Measurements from ENCODE around the gene SIN3B.
"Not testable (repeated sequence)": the region's sequence is repeated elsewhere in the genome, so short reads cannot be mapped to it uniquely, and the experiment has no call there.

The SIN3B gene

DNA sequence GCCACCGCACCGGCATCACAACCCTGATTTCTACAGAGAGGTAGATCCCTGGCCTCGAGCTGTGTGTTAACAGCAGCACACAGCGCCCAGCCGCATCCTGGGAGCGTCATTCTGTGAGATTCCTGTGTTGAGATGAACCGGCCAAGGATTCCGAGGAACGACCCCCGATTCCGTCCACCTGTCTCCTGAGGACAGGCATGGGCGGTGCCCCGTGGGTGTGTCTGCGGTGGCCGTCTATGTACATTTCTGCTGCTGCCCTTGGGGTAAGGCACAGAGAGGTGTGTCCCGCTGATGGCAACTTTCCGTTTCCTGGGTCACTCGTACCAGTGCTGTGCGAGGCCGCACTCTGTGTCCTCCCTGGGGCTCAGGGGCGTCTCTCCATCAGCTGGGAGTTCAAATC lies 43.5 kb downstream of the SIN3B start:
- DNase-seq, result no peak

DNA sequence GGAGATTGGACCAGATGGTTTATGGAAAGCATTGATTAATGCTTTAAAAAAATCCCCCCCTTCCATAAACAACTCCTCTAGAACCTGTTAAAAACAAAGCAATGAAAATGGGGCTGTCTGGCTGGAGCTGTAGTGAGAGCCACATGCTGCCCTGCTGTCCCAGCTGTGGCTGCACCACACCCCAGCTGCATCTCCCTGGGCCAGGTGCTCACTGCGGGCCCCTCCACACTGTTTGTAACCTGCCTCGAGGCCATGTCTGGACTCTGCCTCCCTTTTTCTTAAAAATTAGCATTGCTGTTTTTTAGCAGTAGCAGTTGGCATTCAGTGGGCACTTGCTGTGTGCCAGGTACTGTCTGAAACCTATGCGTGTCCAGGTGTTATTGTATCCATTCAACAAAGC lies 44.4 kb downstream of the SIN3B start:
- no peak for DNase-seq

DNA sequence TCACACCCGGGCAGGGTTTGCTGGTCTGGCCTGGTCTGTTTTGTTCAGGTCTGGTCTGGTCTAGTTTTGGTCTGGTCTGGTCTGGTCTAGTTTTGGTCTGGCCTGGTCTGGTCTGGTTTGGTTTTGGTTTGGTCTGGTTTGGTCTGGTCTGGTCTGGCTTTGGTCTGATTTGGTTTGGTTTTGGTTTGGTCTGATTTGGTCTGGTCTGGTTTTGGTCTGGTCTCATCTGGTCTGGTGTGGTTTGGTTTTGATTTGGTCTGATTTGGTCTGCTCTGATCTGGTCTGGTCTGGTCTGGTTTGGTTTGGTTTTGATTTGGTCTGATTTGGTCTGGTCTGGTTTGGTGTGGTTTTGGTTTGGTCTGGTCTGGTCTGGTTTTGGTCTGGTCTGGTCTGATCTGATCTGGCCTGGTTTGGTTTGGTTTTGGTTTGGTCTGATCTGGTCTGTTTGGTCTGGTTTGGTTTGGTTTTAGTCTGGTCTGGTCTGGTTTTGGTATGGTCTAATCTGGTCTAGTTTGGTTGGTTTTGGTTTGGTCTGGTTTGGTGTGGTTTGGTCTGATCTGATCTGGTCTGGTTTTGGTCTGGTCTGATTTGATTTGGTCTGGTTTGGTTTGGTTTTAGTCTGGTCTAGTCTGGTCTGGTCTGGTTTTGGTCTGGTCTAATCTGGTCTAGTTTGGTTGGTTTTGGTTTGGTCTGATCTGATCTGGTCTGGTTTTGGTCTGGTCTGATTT lies 45.2 kb downstream of the SIN3B start:
- no peak for DNase-seq

DNA sequence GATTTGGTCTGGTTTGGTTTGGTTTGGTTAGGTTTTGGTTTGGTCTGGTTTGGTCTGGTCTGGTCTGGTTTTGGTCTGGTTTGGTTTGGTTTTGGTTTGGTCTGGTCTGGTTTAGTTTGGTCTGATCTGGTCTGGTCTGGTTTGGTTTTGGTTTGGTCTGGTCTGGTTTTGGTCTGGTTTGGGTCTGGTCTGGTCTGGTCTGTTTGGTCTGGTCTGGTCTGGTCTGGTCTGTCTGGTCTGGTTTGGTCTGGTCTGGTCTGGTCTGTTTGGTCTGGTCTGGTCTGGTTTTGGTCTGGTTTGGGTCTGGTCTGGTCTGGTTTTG lies 45.7 kb downstream of the SIN3B start:
- DNase-seq, result not testable (repeated sequence)

DNA sequence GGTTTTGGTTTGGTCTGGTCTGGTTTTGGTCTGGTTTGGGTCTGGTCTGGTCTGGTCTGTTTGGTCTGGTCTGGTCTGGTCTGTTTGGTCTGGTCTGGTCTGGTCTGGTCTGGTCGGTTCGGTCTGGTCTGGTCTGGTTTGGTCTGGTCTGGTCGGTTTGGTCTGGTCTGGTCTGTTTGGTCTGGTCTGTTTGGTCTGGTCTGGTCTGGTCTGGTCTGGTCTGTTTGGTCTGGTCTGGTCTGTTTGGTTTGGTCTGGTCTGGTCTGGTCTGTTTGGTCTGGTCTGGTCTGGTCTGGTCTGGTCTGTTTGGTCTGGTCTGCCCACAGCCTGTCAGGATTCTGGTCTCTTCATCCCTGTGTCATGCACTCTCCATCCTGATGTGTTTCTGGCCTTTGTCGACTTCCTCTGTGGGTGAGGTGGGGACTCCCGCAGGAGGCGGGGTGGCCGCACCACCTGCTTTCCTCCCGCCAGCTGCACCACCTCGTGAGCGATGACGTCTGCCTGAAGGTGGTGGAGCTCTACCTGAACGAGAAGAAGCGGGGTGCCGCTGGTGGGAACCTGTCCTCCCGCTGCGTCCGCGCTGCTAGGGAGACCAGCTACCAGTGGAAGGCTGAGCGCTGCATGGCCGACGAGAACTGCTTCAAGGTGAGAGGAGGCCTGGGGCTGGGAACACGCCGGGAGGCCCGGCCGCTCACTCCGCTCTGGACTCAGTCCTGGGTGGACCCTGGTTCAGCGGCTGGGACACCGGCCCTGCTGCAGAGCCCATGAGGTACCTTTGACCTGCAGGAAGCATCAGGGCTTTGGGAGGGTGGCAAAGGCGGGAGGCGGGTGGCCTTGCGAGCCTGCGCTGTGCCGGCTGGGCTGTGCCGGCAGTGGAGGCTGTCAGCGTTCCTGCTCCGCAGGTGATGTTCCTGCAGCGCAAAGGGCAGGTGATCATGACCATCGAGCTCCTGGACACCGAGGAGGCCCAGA lies 46.7 kb downstream of the SIN3B start:
- no peak for DNase-seq

DNA sequence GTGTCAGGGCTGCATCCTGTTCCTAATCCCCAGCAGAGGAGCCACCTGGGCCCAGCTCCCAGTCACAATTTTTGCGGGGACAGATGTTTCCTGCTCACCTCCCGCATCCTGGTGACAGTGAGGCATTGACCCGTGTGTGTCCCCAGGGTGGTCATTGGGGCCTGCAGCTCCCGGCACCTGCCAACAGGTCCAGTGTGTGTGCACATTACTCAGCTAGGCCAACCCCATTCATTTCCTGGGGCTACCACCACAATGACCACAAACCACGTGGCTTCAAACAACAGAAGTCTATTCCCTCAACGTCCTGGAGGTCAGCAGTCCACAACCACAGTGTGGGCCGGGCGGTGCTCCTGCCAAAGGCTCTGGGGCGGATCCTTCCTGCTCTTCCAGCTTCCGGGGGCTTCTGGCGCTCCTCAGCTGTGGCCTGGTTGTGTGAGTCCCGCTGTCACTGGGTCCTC lies 47.7 kb downstream of the SIN3B start:
- no peak for DNase-seq

DNA sequence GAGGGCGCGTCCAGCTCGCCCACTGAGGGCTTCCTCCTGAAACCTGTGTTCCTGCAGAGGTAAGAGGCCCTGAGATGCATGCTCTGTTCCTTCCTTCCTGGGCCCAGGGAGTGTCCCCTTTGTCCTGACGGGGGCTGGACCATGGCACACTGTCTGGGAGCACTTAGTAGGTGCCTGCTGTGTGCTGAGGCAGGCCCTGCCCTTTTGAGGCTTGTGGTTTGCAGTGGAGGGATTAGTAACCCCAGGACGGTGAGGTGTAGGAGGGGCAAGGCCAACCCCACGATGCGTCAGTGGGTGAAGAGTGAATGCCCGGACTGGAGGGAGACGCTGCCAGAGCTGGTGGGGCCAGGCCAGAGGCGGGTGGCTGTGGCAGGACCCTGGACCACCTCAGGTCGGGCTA lies 48.4 kb downstream of the SIN3B start:
- DNase-seq, result no peak

DNA sequence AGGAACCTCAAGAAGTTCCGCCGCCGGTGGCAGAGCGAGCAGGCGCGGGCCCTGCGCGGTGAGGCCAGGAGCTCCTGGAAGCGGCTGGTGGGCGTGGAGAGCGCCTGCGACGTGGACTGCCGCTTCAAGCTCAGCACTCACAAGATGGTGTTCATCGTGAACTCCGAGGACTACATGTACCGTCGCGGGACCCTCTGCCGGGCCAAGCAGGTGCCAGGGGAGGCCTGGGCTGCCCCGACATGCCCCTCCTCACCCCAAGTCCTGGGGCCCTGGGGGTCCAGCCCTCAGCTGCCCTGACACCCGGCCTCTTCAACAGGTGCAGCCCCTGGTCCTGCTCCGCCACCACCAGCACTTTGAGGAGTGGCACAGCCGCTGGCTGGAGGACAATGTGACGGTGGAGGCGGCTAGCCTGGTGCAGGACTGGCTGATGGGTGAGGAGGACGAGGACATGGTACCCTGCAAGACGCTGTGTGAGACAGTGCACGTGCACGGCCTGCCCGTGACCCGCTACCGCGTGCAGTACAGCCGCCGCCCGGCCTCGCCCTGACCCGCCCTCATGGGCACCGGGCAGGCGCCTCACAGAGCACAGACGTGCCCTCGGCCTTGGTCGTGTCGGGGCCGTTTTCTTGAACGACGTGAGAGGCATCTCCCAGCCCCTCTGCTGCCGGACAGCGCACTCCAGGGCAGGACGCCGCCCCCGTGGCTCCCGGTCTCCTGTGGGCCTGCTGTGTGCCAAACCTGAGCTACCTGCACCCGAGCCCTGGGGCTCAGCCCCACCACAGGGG lies 49.2 kb downstream of the SIN3B start:
- DNase-seq, result no peak

DNA sequence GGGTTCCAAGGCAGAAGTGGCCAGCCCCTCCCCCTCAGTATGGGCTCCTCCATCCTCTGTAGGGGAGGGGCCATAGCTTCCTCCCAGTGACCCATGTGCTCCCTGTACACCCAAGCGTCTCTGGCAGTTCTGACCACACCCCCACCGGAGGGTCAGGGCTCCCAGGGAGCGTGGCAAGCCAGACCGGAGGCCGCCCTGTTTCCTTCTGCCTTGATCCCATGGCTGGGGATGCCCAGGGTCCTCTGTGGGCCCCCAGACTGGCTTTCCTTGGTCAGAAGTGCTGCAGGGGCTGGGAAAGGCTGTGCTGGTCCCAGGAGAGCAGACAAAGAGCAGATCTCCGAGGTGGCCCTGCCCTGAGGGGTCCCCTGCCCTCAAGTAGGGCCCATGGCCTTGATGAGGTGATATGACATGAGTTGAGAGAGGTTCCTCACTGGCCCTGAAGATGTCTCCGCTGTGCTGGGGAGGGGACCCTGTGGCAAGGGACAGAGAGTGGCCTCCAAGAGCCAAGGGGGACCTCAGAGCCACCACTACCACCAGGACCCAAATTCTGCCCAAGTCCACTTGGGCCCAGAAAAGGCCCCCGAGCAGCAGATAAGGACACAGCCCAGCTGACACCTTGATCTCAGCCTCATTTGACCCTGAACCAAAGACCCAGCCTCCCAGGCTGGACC lies 51.8 kb downstream of the SIN3B start:
- DNase-seq, result no peak

DNA sequence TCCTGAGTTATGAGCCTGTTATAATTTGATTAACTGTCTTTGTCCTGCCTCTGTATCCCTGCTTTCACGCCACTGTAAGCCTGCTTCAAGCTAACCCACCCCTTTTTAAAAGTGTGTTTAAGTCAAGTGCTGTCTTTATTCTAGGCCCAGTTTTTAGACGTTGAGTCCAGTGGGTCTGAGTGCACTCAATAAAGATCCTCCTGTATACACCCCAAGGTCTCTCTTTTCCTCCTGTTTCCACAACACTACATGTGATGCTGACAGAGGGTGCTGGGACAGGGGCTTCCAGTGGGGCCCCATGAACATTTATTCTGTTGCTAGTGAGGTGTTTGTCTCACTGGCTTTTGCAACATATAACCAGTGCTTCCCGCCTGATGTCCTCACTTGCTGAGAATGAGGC lies 52.9 kb downstream of the SIN3B start:
- DNase-seq, result no peak

DNA sequence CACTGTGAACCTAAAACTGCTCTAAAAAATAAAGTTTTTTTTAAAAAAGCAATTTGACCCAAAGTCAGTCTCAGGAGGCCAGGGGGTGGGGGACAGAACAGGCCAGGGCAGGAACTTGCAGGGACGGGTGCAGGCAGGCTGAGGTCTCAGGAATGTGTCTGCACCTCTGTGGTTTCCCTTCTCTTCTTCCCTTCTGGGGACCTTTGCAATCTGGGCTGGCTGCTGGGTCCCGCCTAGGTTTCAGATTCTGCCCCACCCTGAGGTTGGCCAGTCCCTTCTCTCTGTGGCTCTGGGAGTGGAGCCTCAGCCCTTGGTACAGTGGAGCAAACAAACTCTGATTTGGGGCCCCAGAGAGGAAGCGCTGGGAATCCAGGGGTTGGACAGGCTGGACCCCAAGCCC lies 54.3 kb downstream of the SIN3B start:
- DNase-seq, result no peak

DNA sequence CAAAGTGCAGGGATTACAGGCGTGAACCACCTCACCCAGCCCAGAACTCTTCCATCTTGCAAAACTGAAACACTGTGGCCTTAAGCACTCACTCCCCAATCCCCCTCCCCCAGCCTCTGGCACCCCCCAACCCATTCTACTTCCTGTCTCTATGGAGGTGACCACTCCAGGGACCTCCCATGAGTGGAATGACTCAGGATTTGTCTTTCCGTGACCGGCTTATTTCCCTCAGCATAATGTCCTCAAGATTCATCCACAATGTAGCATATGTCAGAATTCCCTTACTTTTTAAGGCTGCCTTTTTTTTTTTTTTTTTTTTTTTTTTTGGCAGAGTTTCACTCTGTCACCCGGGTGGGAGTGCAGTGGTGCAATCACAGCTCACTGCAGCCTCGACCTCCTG lies 56.0 kb downstream of the SIN3B start:
- DNase-seq, result no peak

DNA sequence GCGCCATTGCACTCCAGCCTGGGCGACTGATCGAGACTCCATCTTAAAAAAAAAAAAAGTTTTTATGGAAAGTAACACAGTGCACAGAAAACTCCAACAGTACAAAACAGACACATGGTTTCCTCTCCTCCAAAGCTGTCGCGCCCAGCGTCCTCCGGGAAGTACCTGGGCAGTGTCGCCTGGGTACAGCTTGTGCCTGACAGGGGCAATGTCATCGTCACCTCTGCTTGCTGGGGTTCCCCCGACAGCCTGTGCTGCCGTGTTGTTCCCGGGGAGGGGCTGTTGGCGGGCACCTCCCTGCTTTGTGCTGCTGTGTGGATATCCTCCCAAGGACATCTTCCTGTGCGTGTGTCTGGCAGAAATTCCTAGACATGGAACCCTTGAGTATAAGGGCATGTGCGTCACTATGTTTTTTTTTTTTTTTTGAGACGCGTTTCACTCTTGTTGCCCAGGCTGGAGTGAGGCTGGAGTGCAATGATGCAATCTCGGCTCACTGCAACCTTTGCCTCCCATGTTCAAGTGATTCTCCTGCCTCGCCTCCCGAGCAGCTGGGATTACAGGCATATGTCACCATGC lies 57.2 kb downstream of the SIN3B start:
- no peak for DNase-seq

DNA sequence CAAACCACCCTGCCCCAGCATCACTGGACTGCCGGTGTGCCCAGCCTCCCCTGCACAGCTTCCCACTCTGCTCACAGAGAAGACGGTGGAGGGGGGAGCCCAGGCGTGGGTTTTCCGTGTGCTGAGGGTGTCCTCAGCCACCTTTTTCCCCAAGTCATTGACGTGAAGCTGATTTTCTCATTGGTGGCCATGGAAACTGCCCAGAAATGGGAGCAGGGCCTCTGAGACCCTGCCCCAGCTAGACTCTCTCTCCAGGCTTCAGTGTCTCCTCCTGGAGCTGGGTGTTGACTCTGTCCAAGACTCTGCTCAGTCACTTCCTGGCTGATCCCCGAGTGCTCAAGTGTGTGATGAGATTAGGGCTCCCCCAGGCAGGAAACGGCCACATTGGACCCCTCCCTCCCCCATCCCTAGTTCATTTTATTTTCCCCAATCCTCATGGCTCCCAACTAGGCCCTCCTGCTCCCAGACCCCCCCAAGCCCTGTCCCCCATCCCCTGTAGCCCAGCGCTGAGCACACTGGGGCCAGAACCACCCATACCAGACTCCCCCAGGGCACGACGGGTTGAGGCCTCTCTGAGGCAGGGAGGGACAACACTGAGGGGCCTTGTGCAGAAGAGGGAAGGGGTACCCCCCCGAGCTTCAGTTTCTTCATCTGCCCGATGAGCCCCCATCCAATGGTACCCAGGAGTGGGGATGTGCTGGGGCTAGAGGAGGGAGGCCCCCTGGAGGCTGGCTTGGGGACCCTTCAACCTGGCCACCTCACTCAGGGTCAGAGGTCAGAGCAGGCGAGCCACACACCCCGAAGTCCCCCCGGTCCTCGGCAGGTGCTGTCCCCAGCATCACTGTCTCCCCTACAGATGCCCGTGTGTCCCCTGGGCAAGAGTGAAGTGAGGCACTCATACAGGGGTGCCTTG lies 58.4 kb downstream of the SIN3B start:
- DNase-seq, result no peak

DNA sequence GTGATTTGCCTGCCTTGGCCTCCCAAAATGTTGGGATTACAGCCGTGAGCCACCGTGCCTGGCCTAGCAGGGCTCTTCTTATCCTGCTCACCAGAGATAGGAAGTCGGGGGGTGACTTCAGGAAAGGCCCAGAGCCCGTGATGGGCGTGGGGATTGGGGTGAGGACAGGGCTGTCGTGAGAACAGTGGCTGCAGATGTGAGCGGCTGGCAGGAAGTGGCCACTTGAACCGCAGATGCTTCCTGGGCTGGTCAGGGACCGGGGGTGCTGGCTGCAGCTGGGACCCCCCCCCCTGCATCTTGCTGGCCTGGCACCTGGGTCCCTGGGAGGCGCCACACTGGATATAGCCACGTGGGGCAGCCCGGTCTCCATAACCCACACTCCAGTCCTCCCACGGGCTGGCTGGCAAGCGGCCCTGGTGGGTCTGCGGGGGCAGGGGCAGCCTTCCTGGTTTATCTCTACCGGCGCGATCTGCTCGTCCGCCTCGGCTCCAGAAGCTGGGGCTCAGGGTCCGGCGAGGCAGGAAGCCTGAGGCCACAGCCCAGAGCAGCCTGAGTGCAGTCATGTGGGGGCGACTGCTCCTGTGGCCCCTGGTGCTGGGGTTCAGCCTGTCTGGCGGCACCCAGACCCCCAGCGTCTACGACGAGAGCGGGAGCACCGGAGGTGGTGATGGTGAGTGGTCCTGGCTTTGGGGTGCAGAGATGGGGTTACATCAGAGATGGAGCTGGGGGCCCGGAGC lies 59.6 kb downstream of the SIN3B start, which contains the start of gene F2RL3:
F2RL3 (plus strand) TSS at position 371 of the 737 bp plus-strand sequence; CDS start at position 562, 191 bp downstream.
- DNase-seq, result peak; percentile 23 to 31

DNA sequence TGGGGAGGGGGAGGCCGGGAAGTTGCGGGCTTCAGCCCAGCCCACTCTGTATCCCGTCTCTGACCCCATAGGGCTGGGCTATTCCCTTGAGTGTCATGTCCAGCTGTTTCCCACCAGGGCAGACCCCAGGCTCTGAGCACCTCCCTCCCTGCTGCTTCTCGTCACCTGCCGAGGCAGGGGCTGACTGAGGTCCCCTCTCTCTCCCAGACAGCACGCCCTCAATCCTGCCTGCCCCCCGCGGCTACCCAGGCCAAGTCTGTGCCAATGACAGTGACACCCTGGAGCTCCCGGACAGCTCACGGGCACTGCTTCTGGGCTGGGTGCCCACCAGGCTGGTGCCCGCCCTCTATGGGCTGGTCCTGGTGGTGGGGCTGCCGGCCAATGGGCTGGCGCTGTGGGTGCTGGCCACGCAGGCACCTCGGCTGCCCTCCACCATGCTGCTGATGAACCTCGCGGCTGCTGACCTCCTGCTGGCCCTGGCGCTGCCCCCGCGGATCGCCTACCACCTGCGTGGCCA lies 60.2 kb downstream of the SIN3B start:
- DNase-seq, result no peak

DNA sequence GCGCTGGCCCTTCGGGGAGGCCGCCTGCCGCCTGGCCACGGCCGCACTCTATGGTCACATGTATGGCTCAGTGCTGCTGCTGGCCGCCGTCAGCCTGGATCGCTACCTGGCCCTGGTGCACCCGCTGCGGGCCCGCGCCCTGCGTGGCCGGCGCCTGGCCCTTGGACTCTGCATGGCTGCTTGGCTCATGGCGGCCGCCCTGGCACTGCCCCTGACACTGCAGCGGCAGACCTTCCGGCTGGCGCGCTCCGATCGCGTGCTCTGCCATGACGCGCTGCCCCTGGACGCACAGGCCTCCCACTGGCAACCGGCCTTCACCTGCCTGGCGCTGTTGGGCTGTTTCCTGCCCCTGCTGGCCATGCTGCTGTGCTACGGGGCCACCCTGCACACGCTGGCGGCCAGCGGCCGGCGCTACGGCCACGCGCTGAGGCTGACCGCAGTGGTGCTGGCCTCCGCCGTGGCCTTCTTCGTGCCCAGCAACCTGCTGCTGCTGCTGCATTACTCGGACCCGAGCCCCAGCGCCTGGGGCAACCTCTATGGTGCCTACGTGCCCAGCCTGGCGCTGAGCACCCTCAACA lies 60.8 kb downstream of the SIN3B start:
- DNase-seq, result no peak

DNA sequence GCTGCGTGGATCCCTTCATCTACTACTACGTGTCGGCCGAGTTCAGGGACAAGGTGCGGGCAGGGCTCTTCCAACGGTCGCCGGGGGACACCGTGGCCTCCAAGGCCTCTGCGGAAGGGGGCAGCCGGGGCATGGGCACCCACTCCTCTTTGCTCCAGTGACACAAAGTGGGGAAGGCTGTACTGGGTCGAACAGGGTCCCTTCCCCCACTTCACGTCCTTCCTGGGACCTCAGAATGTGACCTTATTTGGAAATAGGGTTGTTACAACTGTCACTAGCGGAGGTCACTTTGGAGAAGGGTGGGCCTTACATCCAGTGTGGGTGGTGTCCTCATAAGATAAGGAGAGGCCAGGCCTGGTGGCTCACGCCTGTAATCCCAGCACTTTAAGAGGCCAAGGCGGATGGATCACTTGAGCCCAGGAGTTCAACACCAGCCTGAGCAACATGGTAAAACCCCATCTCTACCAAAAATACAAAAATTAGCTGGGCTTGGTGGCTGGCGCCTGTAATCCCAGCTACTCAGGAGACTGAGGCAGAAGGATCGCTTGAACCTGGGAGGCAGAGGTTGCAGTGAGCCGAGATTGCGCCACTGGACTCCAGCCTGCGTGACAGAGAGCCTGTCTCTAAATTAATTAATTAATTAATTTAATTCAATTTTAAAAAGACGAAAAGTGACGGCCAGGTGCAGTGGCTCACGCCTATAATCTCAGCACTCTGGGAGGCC lies 61.4 kb downstream of the SIN3B start:
- DNase-seq, result no peak

All from AML-193 (cell line).